Measurements from ENCODE around the gene FOXP1. TPM values are rescaled to one million over a fixed set of nuclear protein-coding genes. Genes with fewer than 3 reads are reported as not detected.

FOXP1 gene
- total RNA-seq, 4 donors from 2014 or later, result 169 to 300 (median 202) TPM

GRCh38 chr3:71303627-71304200 is 279.8 kb downstream of the FOXP1 start:
- Histone ChIP-seq H3K4me1 (peaks cover 8 to 93% (median 28%) of the 10 kb centered on the region in 3 donors), H3K27ac (peak overlapping the region; percentile 69 to 86 (median 83))

GRCh38 chr3:71302604-71303003 is 280.9 kb downstream of the FOXP1 start:
- WGBS, 2 donors (ENCODE audit: low coverage in 1 of 2), result 76 to 89% methylated on average over 2 of the region's 2 CpGs
- no peak for TF ChIP-seq POLR2A (IDR thresholded peaks at IDR 0.05)
- no peak for TF ChIP-seq POLR2AphosphoS5 (IDR thresholded peaks at IDR 0.05)
- TF ChIP-seq CTCF (IDR thresholded peaks at IDR 0.05), result no peak
- no peak for TF ChIP-seq EP300 (IDR thresholded peaks at IDR 0.05)
- H3K4me1 ChIP-seq, result peaks cover 8 to 82% (median 28%) of the 10 kb centered on the region in 3 donors
- ATAC-seq, result no peak
- peak overlapping the region; percentile 46 to 83 (median 70) for H3K27ac ChIP-seq
- no peaks in the 10 kb centered on the region for H3K36me3 ChIP-seq
- no peaks in the 10 kb centered on the region for H3K27me3 ChIP-seq
- no peaks in the 10 kb centered on the region for H3K9me3 ChIP-seq
- no peak overlapping the region for H3K4me3 ChIP-seq

More at GRCh38 chr3:71303627-71304200, 279.8 kb downstream of the FOXP1 start:
- Histone ChIP-seq H3K4me3 (peak overlapping the region; percentile 47 to 60), H3K36me3 (no peaks in the 10 kb centered on the region), H3K9me3 (no peaks in the 10 kb centered on the region), H3K27me3 (no peaks in the 10 kb centered on the region)
- no peak for ATAC-seq
- TF ChIP-seq EP300 (IDR thresholded peaks at IDR 0.05) (no peak), CTCF (IDR thresholded peaks at IDR 0.05) (no peak), POLR2A (IDR thresholded peaks at IDR 0.05) (no peak), POLR2AphosphoS5 (IDR thresholded peaks at IDR 0.05) (no peak)
- WGBS, 2 donors (ENCODE audit: low coverage in 1 of 2), result 13 to 21% methylated on average over 6 of the region's 6 CpGs

- no peaks in the 10 kb centered on the region for H3K9me3 ChIP-seq
- 75 to 77% methylated on average over 2 to 4 of the region's 4 CpGs for WGBS, 2 donors (ENCODE audit: low coverage in 1 of 2)
- TF ChIP-seq POLR2AphosphoS5 (IDR thresholded peaks at IDR 0.05), result no peak
- no peak for TF ChIP-seq CTCF (IDR thresholded peaks at IDR 0.05)
- no peak for TF ChIP-seq EP300 (IDR thresholded peaks at IDR 0.05)
- no peak for TF ChIP-seq POLR2A (IDR thresholded peaks at IDR 0.05)
- H3K4me1 ChIP-seq, result peaks cover 6 to 66% (median 25%) of the 10 kb centered on the region in 3 donors
- peak overlapping the region in 2 of 4 donors; percentile 83 for H3K27ac ChIP-seq
- H3K27me3 ChIP-seq, result no peaks in the 10 kb centered on the region
- no peaks in the 10 kb centered on the region for H3K36me3 ChIP-seq
- ATAC-seq, result no peak
- no peak overlapping the region for H3K4me3 ChIP-seq
Measured at GRCh38 chr3:71300951-71301393, 282.6 kb downstream of the FOXP1 start.

GRCh38 chr3:71299160-71299559 is 284.4 kb downstream of the FOXP1 start:
- Histone ChIP-seq H3K27me3 (no peaks in the 10 kb centered on the region), H3K4me1 (peaks cover 3 to 47% (median 25%) of the 10 kb centered on the region in 3 donors), H3K36me3 (no peaks in the 10 kb centered on the region), H3K4me3 (no peak overlapping the region), H3K27ac (no peak overlapping the region), H3K9me3 (no peaks in the 10 kb centered on the region)
- WGBS, 2 donors (ENCODE audit: low coverage in 1 of 2), result 90 to 98% methylated on average over 5 of the region's 5 CpGs
- no peak for ATAC-seq
- TF ChIP-seq POLR2A (IDR thresholded peaks at IDR 0.05) (no peak), CTCF (IDR thresholded peaks at IDR 0.05) (no peak), EP300 (IDR thresholded peaks at IDR 0.05) (no peak), POLR2AphosphoS5 (IDR thresholded peaks at IDR 0.05) (no peak)

GRCh38 chr3:71294919-71295318 is 288.6 kb downstream of the FOXP1 start:
- Histone ChIP-seq H3K27me3 (no peaks in the 10 kb centered on the region), H3K9me3 (no peaks in the 10 kb centered on the region), H3K27ac (no peak overlapping the region), H3K4me1 (peaks cover 0 to 5% (median 3%) of the 10 kb centered on the region in 3 donors), H3K36me3 (no peaks in the 10 kb centered on the region), H3K4me3 (no peak overlapping the region)
- WGBS, 2 donors (ENCODE audit: low coverage in 1 of 2), result 84 to 91% methylated on average over 3 to 5 of the region's 7 CpGs
- no peak for ATAC-seq
- TF ChIP-seq POLR2A (IDR thresholded peaks at IDR 0.05) (no peak), POLR2AphosphoS5 (IDR thresholded peaks at IDR 0.05) (no peak), CTCF (IDR thresholded peaks at IDR 0.05) (no peak), EP300 (IDR thresholded peaks at IDR 0.05) (no peak)
